Neural cell (in vitro differentiated cells): ENCODE data around the gene SH3GL3. TPM values are rescaled to one million over a fixed set of nuclear protein-coding genes. Genes with fewer than 3 reads are reported as not detected.

Source experiments
- H2AFZ ChIP-seq: fragments of 200-600, 300-800 bp; sonication (generic), shearing (Covaris generic); 2 replicates; pipeline ENCODE4 v1.6.0; 2014; ENCODE audit warnings: low read depth, mild to moderate bottlenecking, antibody characterized with exemption, low read length, moderate library complexity
- H3F3A ChIP-seq: fragments of 200-600 bp; shearing (Covaris generic); 2 replicates; pipeline ENCODE4 v1.6.1; 2016; ENCODE audit warnings: mild to moderate bottlenecking, moderate library complexity, mixed read lengths, antibody characterized with exemption, low read length; ENCODE audit not compliant: insufficient read depth, poor library complexity, severe bottlenecking
- H3K27ac ChIP-seq: fragments of 200-600, 300-800 bp; sonication (generic), shearing (Covaris generic); 2 replicates; pipeline ENCODE4 v1.5.1; 2014; ENCODE audit warnings: mild to moderate bottlenecking, low read length, moderate library complexity
- H3K27me3 ChIP-seq: fragments of 300-800, 200-600 bp; sonication (generic), shearing (Covaris generic); 2 replicates; pipeline ENCODE4 v1.6.0; 2014; ENCODE audit warnings: mild to moderate bottlenecking, low read depth, low read length, moderate library complexity; ENCODE audit not compliant: insufficient read depth
- H3K36me3 ChIP-seq: fragments of 300-800, 200-600 bp; sonication (generic), shearing (Covaris generic); 2 replicates; pipeline ENCODE4 v1.5.1; 2014; ENCODE audit warnings: mild to moderate bottlenecking, antibody characterized with exemption, low read length, moderate library complexity; ENCODE audit not compliant: insufficient read depth
- H3K4me2 ChIP-seq: fragments of 300-800, 200-600 bp; sonication (generic), shearing (Covaris generic); 2 replicates; pipeline ENCODE4 v1.6.0; 2014; ENCODE audit warnings: mild to moderate bottlenecking, low read length
- H3K4me3 ChIP-seq: fragments of 300-800, 200-600 bp; sonication (generic), shearing (Covaris generic); 2 replicates; pipeline ENCODE4 v1.5.1; 2014; ENCODE audit warnings: mild to moderate bottlenecking, low read length, moderate library complexity
- H3K79me2 ChIP-seq: fragments of 200-600 bp; shearing (Covaris generic); replicated peaks from 2 replicates; pipeline ENCODE4 v1.6.0; 2014; ENCODE audit warnings: mild to moderate bottlenecking, low read length, moderate library complexity; ENCODE audit not compliant: insufficient read depth
- H3K9ac ChIP-seq: fragments of 300-800, 200-600 bp; sonication (generic), shearing (Covaris generic); 2 replicates; pipeline ENCODE4 v1.6.1; 2016; ENCODE audit warnings: mild to moderate bottlenecking, low read length, mixed read lengths
- H3K9me2 ChIP-seq: fragments of 200-600 bp; shearing (Covaris generic); 2 replicates; pipeline ENCODE4 v1.6.1; 2016; ENCODE audit warnings: mild to moderate bottlenecking, low read length, mixed read lengths; ENCODE audit not compliant: insufficient read depth
- H3K9me3 ChIP-seq: fragments of 200-600, 300-800 bp; sonication (generic), shearing (Covaris generic); 2 replicates; pipeline ENCODE4 v1.6.1; 2016; ENCODE audit warnings: mild to moderate bottlenecking, mixed run types, low read length, moderate library complexity, mixed read lengths
- H4K20me1 ChIP-seq: fragments of 200-600 bp; shearing (Covaris generic); 2 replicates; pipeline ENCODE4 v1.6.1; 2016; ENCODE audit warnings: mild to moderate bottlenecking, mixed run types; ENCODE audit not compliant: insufficient read depth
- EP300 ChIP-seq: fragments of 450-650 bp; conservative IDR thresholded peaks from 2 replicates; pipeline ENCODE4 v1.6.1; 2014; ENCODE audit warnings: antibody characterized with exemption, mild to moderate bottlenecking, moderate library complexity; ENCODE audit not compliant: poor library complexity, severe bottlenecking
- EZH2 ChIP-seq: fragments of 200-600, 300-800 bp; shearing (Covaris generic), sonication (generic); IDR thresholded peaks from 2 replicates; pipeline ENCODE4 v1.6.1; 2014; ENCODE audit warnings: antibody characterized with exemption, low read length, borderline replicate concordance, mild to moderate bottlenecking; ENCODE audit not compliant: insufficient read depth, poor library complexity, severe bottlenecking
- MXI1 ChIP-seq: fragments of 450-650 bp; conservative IDR thresholded peaks from 2 replicates; pipeline ENCODE4 v1.6.1; 2014; ENCODE audit warnings: antibody characterized with exemption, mild to moderate bottlenecking; ENCODE audit not compliant: poor library complexity, severe bottlenecking
- POLR2AphosphoS5 ChIP-seq: IDR thresholded peaks from 2 replicates; pipeline ENCODE4 v1.6.1; 2012
- RAD21 ChIP-seq: fragments of 450-650 bp; conservative IDR thresholded peaks from 2 replicates; pipeline ENCODE4 v1.6.1; 2014; ENCODE audit warnings: antibody characterized with exemption, mild to moderate bottlenecking, moderate library complexity
- SMC3 ChIP-seq: fragments of 450-650 bp; conservative IDR thresholded peaks from 2 replicates; pipeline ENCODE4 v1.6.1; 2014; ENCODE audit warnings: antibody characterized with exemption, mild to moderate bottlenecking, moderate library complexity; ENCODE audit not compliant: poor library complexity
- TAF1 ChIP-seq: IDR thresholded peaks from 2 replicates; pipeline ENCODE4 v1.6.1; 2012; ENCODE audit warnings: low read depth
- polyA plus RNA-seq: library from polyadenylated mRNA; depleted of rRNA; stranded (reverse); fragments of >200 nt; gene quantifications from 2 replicates; pipeline ENCODE4 v1.2.3, GENCODE V29; 2014
- TF ChIP-seq, protein P1 (sequence below): IDR thresholded peaks from 2 replicates; pipeline ENCODE4 v1.6.1; 2012; ENCODE audit warnings: borderline replicate concordance
- TF ChIP-seq, protein P2 (sequence below): fragments of 450-650 bp; IDR thresholded peaks from 2 replicates; pipeline ENCODE4 v1.5.1; 2014; ENCODE audit warnings: antibody characterized with exemption, mild to moderate bottlenecking, moderate library complexity; ENCODE audit not compliant: poor library complexity, severe bottlenecking

Gene SH3GL3
- polyA plus RNA-seq, 1 donor from 2014 or later: 104 TPM

DNA sequence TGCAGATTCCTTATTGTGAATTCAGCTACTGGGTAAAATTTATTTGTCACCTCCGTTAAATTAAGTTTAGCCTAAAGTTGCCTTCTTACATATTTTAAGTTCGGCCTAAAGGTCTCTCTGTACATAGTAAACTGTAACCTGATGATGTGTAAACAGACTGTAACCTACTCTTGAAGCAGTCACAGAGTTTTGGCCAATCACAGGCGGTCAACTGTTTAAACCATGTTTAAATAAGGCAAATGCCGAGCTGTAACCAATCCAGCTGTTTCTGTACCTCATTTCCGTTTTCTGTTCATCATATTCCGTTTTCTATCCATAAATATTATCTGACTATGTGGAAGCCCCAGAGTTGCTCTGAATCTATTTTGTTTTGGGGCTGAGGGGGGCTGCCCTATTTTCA is 204.4 kb downstream of the SH3GL3 start:
- H3K27ac ChIP-seq: no peak overlapping the region
- H2AFZ ChIP-seq: no peak overlapping the region
- peaks cover 52% of the 10 kb centered on the region for H3K27me3 ChIP-seq
- no peak overlapping the region for H3K9ac ChIP-seq
- H3K4me2 ChIP-seq: no peak overlapping the region
- H3K9me2 ChIP-seq: no peaks in the 10 kb centered on the region
- no peaks in the 10 kb centered on the region for H3F3A ChIP-seq
- peaks cover 9% of the 10 kb centered on the region for H3K9me3 ChIP-seq
- no peaks in the 10 kb centered on the region for H3K36me3 ChIP-seq
- H4K20me1 ChIP-seq: no peaks in the 10 kb centered on the region
- no peaks in the 10 kb centered on the region for H3K79me2 ChIP-seq
- TF ChIP-seq EZH2 (no peak), MXI1 (no peak), POLR2AphosphoS5 (no peak), RAD21 (no peak), SMC3 (no peak), EP300 (no peak), TAF1 (no peak)
- TF ChIP-seq, protein P1, sequence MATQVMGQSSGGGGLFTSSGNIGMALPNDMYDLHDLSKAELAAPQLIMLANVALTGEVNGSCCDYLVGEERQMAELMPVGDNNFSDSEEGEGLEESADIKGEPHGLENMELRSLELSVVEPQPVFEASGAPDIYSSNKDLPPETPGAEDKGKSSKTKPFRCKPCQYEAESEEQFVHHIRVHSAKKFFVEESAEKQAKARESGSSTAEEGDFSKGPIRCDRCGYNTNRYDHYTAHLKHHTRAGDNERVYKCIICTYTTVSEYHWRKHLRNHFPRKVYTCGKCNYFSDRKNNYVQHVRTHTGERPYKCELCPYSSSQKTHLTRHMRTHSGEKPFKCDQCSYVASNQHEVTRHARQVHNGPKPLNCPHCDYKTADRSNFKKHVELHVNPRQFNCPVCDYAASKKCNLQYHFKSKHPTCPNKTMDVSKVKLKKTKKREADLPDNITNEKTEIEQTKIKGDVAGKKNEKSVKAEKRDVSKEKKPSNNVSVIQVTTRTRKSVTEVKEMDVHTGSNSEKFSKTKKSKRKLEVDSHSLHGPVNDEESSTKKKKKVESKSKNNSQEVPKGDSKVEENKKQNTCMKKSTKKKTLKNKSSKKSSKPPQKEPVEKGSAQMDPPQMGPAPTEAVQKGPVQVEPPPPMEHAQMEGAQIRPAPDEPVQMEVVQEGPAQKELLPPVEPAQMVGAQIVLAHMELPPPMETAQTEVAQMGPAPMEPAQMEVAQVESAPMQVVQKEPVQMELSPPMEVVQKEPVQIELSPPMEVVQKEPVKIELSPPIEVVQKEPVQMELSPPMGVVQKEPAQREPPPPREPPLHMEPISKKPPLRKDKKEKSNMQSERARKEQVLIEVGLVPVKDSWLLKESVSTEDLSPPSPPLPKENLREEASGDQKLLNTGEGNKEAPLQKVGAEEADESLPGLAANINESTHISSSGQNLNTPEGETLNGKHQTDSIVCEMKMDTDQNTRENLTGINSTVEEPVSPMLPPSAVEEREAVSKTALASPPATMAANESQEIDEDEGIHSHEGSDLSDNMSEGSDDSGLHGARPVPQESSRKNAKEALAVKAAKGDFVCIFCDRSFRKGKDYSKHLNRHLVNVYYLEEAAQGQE: no peak
- TF ChIP-seq, protein P2, sequence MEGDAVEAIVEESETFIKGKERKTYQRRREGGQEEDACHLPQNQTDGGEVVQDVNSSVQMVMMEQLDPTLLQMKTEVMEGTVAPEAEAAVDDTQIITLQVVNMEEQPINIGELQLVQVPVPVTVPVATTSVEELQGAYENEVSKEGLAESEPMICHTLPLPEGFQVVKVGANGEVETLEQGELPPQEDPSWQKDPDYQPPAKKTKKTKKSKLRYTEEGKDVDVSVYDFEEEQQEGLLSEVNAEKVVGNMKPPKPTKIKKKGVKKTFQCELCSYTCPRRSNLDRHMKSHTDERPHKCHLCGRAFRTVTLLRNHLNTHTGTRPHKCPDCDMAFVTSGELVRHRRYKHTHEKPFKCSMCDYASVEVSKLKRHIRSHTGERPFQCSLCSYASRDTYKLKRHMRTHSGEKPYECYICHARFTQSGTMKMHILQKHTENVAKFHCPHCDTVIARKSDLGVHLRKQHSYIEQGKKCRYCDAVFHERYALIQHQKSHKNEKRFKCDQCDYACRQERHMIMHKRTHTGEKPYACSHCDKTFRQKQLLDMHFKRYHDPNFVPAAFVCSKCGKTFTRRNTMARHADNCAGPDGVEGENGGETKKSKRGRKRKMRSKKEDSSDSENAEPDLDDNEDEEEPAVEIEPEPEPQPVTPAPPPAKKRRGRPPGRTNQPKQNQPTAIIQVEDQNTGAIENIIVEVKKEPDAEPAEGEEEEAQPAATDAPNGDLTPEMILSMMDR: no peak
- H3K4me3 ChIP-seq: no peak overlapping the region

DNA sequence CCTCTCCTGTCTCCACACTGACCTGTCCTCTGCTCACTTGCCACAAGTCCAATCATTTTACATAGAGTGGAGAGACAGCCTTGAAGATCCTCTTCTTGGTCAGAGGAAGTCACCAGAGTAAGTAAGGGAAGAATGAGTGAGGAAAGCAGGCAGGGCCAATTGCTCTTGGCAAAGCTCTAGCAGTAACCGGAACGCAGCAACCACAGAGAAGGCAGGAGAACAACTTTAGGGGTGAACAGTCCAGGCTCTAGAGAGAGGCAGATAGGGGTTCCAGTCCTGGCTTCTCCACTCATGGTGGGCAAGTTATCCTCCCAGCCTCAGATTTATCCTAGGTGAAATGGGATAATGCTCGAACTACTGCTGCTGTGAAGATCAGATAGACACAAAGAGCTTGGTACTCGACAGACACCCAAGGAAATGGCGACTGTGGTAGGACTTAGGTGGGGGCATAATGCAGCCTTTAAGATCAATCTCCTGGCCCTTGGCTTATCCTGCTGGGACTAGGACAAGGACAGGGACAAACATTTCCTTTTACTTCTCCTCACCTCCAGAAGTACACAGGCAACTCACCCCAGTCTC is 205.6 kb downstream of the SH3GL3 start:
- Histone ChIP-seq H3F3A (no peaks in the 10 kb centered on the region), H3K27me3 (peaks cover 53% of the 10 kb centered on the region), H2AFZ (no peak overlapping the region), H3K9me3 (peaks cover 9% of the 10 kb centered on the region), H3K36me3 (no peaks in the 10 kb centered on the region), H3K9ac (no peak overlapping the region), H4K20me1 (no peaks in the 10 kb centered on the region), H3K27ac (no peak overlapping the region), H3K9me2 (no peaks in the 10 kb centered on the region), H3K79me2 (no peaks in the 10 kb centered on the region), H3K4me2 (no peak overlapping the region), H3K4me3 (peak overlapping the region; percentile 50)
- TF ChIP-seq EZH2 (no peak), SMC3 (no peak), POLR2AphosphoS5 (no peak), TAF1 (no peak), RAD21 (no peak), MXI1 (no peak), EP300 (no peak)
- TF ChIP-seq, protein P2: no peak
- TF ChIP-seq, protein P1: no peak
